ENCODE results near the gene PHF13.

- TF ChIP-seq CTCF (IDR thresholded peaks at IDR 0.05) (no peak), POLR2A (IDR thresholded peaks at IDR 0.05) (no peak)
Observed at GRCh38 chr1:6570987-6571386, 42.5 kb upstream of the PHF13 start.
